ENCODE data around the gene DMPK.

DNA sequence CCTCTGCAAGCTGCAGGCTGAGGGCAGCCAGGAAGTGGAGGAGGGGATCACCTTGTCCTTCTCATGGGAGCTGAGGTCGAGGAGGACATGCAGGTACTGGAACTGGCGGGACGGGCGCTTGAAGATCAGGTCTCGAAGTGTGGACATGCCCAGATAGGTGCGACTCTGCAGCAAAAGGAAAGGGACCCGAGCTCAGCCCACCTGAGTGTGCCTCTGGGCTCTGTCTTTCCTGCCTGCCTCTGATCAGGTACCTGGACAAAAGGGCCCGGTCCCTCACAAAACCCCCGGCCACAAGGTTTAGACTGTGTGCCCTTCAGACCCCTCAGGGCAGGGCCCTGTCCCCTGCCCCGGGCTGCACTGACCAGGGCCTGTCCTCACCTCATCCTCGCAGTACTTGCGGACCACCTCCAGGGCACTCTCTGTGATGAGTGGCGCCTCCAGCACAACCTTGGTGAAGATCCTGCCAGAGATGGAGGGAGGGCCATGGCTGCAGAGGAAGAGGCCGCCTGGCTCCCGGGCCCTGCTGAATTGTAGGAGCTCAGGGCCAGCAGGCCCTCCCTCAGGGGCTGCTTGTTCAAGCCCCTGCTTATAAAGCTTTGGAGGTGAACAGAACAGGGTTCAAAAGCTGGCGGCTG lies 45.3 kb upstream of the DMPK start:
- TF ChIP-seq POLR2A (IDR thresholded peaks at IDR 0.05; ENCODE audit: low read depth, low read length) (no peak), TAF1 (IDR thresholded peaks at IDR 0.05; ENCODE audit: borderline replicate concordance, low read depth, low read length) (no peak), POLR2AphosphoS5 (IDR thresholded peaks at IDR 0.05; ENCODE audit: low read depth, low read length) (no peak)
